OCI-LY7 (cell line): Measurements from ENCODE around the gene VN1R4.
"Not testable (repeated sequence)": the region's sequence is repeated elsewhere in the genome, so short reads cannot be mapped to it uniquely, and the experiment has no call there.

ENCODE experiments used
- CTCF ChIP-seq: fragments of 200-600 bp; sonication (generic); conservative IDR thresholded peaks from 2 replicates; pipeline ENCODE4 v1.5.1; 2014; ENCODE audit warnings: mild to moderate bottlenecking, antibody characterized with exemption, low read length, moderate library complexity, mixed read lengths
- EZH2phosphoT487 ChIP-seq: fragments of 200-600 bp; sonication (generic); IDR thresholded peaks from 2 replicates; pipeline ENCODE4 v1.6.1; 2018; ENCODE audit warnings: low read depth, borderline replicate concordance, mild to moderate bottlenecking, mixed run types, antibody characterized with exemption, low read length, moderate library complexity, mixed read lengths

GRCh38 chr19:53301341-53301740 lies 33.8 kb upstream of the VN1R4 start:
- not testable (repeated sequence) for TF ChIP-seq CTCF, EZH2phosphoT487
